HEK293 (cell line): ENCODE data around the gene LRRC52.

ENCODE experiments used
- CTCF ChIA-PET: fragments of 350-600 bp; formaldehyde crosslinking; extraction: SDS; loops from one replicate; lab custom pipeline; 2021; ENCODE audit warnings: antibody characterized with exemption; lab: Yijun Ruan, JAX
- POLR2A ChIA-PET: fragments of 300-600 bp; formaldehyde crosslinking; extraction: SDS; loops from one replicate; lab custom pipeline; 2020; ENCODE audit warnings: antibody characterized with exemption, inconsistent platforms; lab: Yijun Ruan, JAX
- H3K27ac ChIP-seq: fragments of 200-500 bp; sonication (Bioruptor generic); 2 replicates; pipeline ENCODE4 v1.5.1; 2014; ENCODE audit warnings: low read depth, low read length, control low read depth, inconsistent platforms; ENCODE audit errors: extremely low read depth
- H3K36me3 ChIP-seq, 2 experiments: fragments of 200-500 bp in 1 of 2; sonication (Bioruptor generic) in 1 of 2; 1 replicate in 1 of 2; 2 replicates in 1 of 2; pipeline ENCODE4 v1.5.1; 2014 to 2017; ENCODE audit warnings: inconsistent platforms in 2 of 2, low read length in 2 of 2; ENCODE audit not compliant: control insufficient read depth in 2 of 2, insufficient read depth in 1 of 2
- H3K4me1 ChIP-seq: fragments of 200-500 bp; sonication (Bioruptor generic); 2 replicates; pipeline ENCODE4 v1.5.1; 2014; ENCODE audit warnings: mild to moderate bottlenecking, low read length, inconsistent platforms; ENCODE audit not compliant: control insufficient read depth, insufficient read depth
- H3K4me3 ChIP-seq: 2 replicates; pipeline ENCODE4 v1.5.1; 2011; ENCODE audit warnings: low read depth, mild to moderate bottlenecking, control low read depth, low read length, moderate library complexity
- H3K9me3 ChIP-seq: fragments of 200-500 bp; sonication (Bioruptor generic); 2 replicates; pipeline ENCODE4 v1.5.1; 2014; ENCODE audit warnings: low read depth, low read length, inconsistent platforms; ENCODE audit not compliant: control insufficient read depth, insufficient read depth
- EGR2 ChIP-seq: fragments of 450-650 bp; formaldehyde crosslinking; IDR thresholded peaks from 2 replicates; pipeline ENCODE4 v1.5.1; 2016; ENCODE audit warnings: low read depth, missing biosample characterization, missing genetic modification characterization
- GLIS1 ChIP-seq: fragments of 450-650 bp; formaldehyde crosslinking; IDR thresholded peaks from 2 replicates; pipeline ENCODE4 v1.5.1; 2016; ENCODE audit warnings: missing biosample characterization, missing genetic modification characterization
- GLIS2 ChIP-seq: fragments of 450-650 bp; formaldehyde crosslinking; IDR thresholded peaks from 2 replicates; pipeline ENCODE4 v1.5.1; 2016; ENCODE audit warnings: missing biosample characterization, missing genetic modification characterization
- KLF16 ChIP-seq: fragments of 450-650 bp; formaldehyde crosslinking; IDR thresholded peaks from 2 replicates; pipeline ENCODE4 v1.5.1; 2017; ENCODE audit warnings: missing biosample characterization, missing genetic modification characterization
- KLF7 ChIP-seq: fragments of 450-650 bp; formaldehyde crosslinking; IDR thresholded peaks from 2 replicates; pipeline ENCODE4 v1.5.1; 2016; ENCODE audit warnings: missing biosample characterization, missing genetic modification characterization, borderline replicate concordance
- PRDM1 ChIP-seq: fragments of 450-650 bp; formaldehyde crosslinking; IDR thresholded peaks from 2 replicates; pipeline ENCODE4; 2016; ENCODE audit warnings: missing biosample characterization, missing genetic modification characterization
- SP7 ChIP-seq: fragments of 450-650 bp; formaldehyde crosslinking; IDR thresholded peaks from 2 replicates; pipeline ENCODE4 v1.5.1; 2016; ENCODE audit warnings: missing biosample characterization, missing genetic modification characterization
- ZNF140 ChIP-seq: fragments of 450-650 bp; formaldehyde crosslinking; IDR thresholded peaks from 2 replicates; pipeline ENCODE4 v1.5.1; 2016; ENCODE audit warnings: missing biosample characterization, missing genetic modification characterization
- ZNF19 ChIP-seq: fragments of 450-650 bp; formaldehyde crosslinking; IDR thresholded peaks from 2 replicates; pipeline ENCODE4; 2016; ENCODE audit warnings: missing biosample characterization, missing genetic modification characterization, low read depth
- ZNF223 ChIP-seq: fragments of 450-650 bp; formaldehyde crosslinking; IDR thresholded peaks from 2 replicates; pipeline ENCODE4 v1.5.1; 2016; ENCODE audit warnings: missing biosample characterization, missing genetic modification characterization
- ZNF266 ChIP-seq: fragments of 450-650 bp; formaldehyde crosslinking; IDR thresholded peaks from 2 replicates; pipeline ENCODE4 v1.5.1; 2016; ENCODE audit warnings: missing biosample characterization, missing genetic modification characterization, low read depth
- ZNF335 ChIP-seq: fragments of 450-650 bp; formaldehyde crosslinking; conservative IDR thresholded peaks from 2 replicates; pipeline ENCODE4 v1.5.1; 2016; ENCODE audit warnings: missing biosample characterization, missing genetic modification characterization
- ZNF37A ChIP-seq: fragments of 450-650 bp; IDR thresholded peaks from 2 replicates; pipeline ENCODE4 v1.5.1; 2018; ENCODE audit warnings: missing biosample characterization, missing genetic modification characterization
- ZNF394 ChIP-seq: fragments of 450-650 bp; formaldehyde crosslinking; IDR thresholded peaks from 2 replicates; pipeline ENCODE4 v1.5.1; 2016; ENCODE audit warnings: missing biosample characterization, missing genetic modification characterization, mild to moderate bottlenecking, moderate library complexity, borderline replicate concordance
- ZNF433 ChIP-seq: fragments of 450-650 bp; formaldehyde crosslinking; IDR thresholded peaks from 2 replicates; pipeline ENCODE4 v1.5.1; 2016; ENCODE audit warnings: missing biosample characterization, missing genetic modification characterization, low read depth
- ZNF530 ChIP-seq: fragments of 450-650 bp; formaldehyde crosslinking; IDR thresholded peaks from 2 replicates; pipeline ENCODE4 v1.5.1; 2016; ENCODE audit warnings: low read depth, missing biosample characterization, missing genetic modification characterization
- ZNF600 ChIP-seq: fragments of 450-650 bp; formaldehyde crosslinking; IDR thresholded peaks from 2 replicates; pipeline ENCODE4 v1.5.1; 2016; ENCODE audit warnings: missing biosample characterization, missing genetic modification characterization
- ZNF624 ChIP-seq: fragments of 450-650 bp; formaldehyde crosslinking; IDR thresholded peaks from 2 replicates; pipeline ENCODE4 v1.5.1; 2017; ENCODE audit warnings: missing biosample characterization, missing genetic modification characterization
- ZNF658 ChIP-seq: fragments of 450-650 bp; formaldehyde crosslinking; IDR thresholded peaks from 2 replicates; pipeline ENCODE4; 2016; ENCODE audit warnings: missing biosample characterization, missing genetic modification characterization
- ZNF660 ChIP-seq: fragments of 450-650 bp; IDR thresholded peaks from 2 replicates; pipeline ENCODE4 v1.5.1; 2018; ENCODE audit warnings: missing biosample characterization, mild to moderate bottlenecking, missing genetic modification characterization
- ZNF670 ChIP-seq: fragments of 450-650 bp; formaldehyde crosslinking; IDR thresholded peaks from 2 replicates; pipeline ENCODE4 v1.5.1; 2016; ENCODE audit warnings: missing biosample characterization, missing genetic modification characterization, low read depth
- ZNF785 ChIP-seq: fragments of 450-650 bp; formaldehyde crosslinking; IDR thresholded peaks from 2 replicates; pipeline ENCODE4 v1.5.1; 2016; ENCODE audit warnings: missing biosample characterization, missing genetic modification characterization
- TF ChIP-seq, protein P1 (sequence below): fragments of 450-650 bp; formaldehyde crosslinking; IDR thresholded peaks from 2 replicates; pipeline ENCODE4 v1.5.1; 2016; ENCODE audit warnings: missing biosample characterization, missing genetic modification characterization
- TF ChIP-seq, protein P2 (sequence below): fragments of 450-650 bp; formaldehyde crosslinking; IDR thresholded peaks from 2 replicates; pipeline ENCODE4 v1.5.1; 2017; ENCODE audit warnings: missing biosample characterization, missing genetic modification characterization
- TF ChIP-seq, protein P3 (sequence below): fragments of 450-650 bp; IDR thresholded peaks from 2 replicates; pipeline ENCODE4 v1.5.1; 2018; ENCODE audit warnings: missing biosample characterization, missing genetic modification characterization
- TF ChIP-seq, protein P4 (sequence below): fragments of 450-650 bp; formaldehyde crosslinking; IDR thresholded peaks from 2 replicates; pipeline ENCODE4 v1.5.1; 2016; ENCODE audit warnings: missing biosample characterization, missing genetic modification characterization

Gene LRRC52

DNA sequence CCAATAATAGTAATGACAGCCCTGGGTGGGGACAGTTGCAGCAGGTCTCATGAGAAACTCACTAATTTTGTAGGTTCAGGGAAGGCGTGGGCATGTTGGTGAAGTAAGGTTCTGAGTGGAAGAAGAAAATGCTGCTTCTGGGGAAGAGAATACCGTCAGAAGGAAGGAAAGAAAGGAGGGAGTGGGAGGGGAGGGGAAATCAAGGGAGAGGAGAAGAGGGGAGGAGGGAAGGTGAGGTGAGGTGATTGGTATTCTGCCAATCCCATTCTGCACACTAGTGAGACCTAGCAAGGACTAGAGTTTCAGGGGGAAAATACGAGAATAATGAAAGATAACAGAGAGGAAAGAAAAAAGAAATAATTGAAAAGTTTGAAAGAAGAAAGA, 54.9 kb downstream of the LRRC52 start (continued):
- TF ChIP-seq ZNF335 (tag by site-specific recombination) (0 out of 2 replicates have a peak, but pooled peaks have one; percentile 1), ZNF37A (no peak), GLIS2 (tag by site-specific recombination) (no peak), PRDM1 (tag by site-specific recombination) (peak; percentile 94), ZNF530 (no peak), ZNF140 (tag by site-specific recombination) (no peak), ZNF394 (tag by site-specific recombination) (no peak), GLIS1 (no peak), ZNF266 (0 out of 2 replicates have a peak, but pooled peaks have one; percentile 8)
- TF ChIP-seq, protein P1, sequence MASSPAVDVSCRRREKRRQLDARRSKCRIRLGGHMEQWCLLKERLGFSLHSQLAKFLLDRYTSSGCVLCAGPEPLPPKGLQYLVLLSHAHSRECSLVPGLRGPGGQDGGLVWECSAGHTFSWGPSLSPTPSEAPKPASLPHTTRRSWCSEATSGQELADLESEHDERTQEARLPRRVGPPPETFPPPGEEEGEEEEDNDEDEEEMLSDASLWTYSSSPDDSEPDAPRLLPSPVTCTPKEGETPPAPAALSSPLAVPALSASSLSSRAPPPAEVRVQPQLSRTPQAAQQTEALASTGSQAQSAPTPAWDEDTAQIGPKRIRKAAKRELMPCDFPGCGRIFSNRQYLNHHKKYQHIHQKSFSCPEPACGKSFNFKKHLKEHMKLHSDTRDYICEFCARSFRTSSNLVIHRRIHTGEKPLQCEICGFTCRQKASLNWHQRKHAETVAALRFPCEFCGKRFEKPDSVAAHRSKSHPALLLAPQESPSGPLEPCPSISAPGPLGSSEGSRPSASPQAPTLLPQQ (tag by site-specific recombination), result peak; percentile 31; the same call in 1 of the 2 replicates

DNA sequence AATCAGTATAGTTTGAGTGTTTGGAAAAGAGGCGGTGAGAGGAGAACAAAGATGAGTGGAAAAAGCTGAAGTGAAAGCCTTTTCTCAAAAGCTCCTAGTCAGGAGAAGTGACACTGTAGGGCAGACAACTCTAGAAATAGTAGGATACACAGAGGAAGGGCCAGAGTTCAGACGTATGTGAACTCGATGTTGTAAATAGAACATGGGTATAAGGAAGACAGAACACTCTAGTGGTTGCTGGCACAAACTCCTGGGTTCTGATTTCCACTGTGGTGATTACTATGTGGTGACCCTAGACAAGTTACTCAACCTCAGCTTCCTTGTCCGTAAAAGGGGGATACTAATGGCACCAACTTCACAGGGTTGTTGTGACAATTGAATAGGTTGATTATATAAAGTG, 57.0 kb downstream of the LRRC52 start:
- H3K4me3 ChIP-seq, result no peak overlapping the region
- no peaks in the 10 kb centered on the region for H3K9me3 ChIP-seq
- ChIA-PET CTCF (interaction anchor here (0.5 to 5.5 kb wide), 30 partner anchors 8 to 1258 kb away, joined by 3 to 75 read pairs (median 4); no protein-coding TSS in a partner anchor), POLR2A (interaction anchor here (0.6 kb wide), 1 partner anchor 222 kb away, joined by 3 read pairs; no protein-coding TSS in a partner anchor)
- H3K27ac ChIP-seq, result no peak overlapping the region
- H3K36me3 ChIP-seq, result no peaks in the 10 kb centered on the region
- H3K4me1 ChIP-seq, result no peaks in the 10 kb centered on the region
- TF ChIP-seq ZNF660 (tag by site-specific recombination), result no peak
- no peak for TF ChIP-seq PRDM1 (tag by site-specific recombination)
- TF ChIP-seq ZNF19 (tag by site-specific recombination), result no peak
- no peak for TF ChIP-seq ZNF223
- TF ChIP-seq EGR2 (tag by site-specific recombination), result no peak
- no peak for TF ChIP-seq ZNF670 (tag by site-specific recombination)
- no peak for TF ChIP-seq ZNF600 (tag by site-specific recombination)
- TF ChIP-seq ZNF658 (tag by site-specific recombination), result no peak
- TF ChIP-seq, protein P2, sequence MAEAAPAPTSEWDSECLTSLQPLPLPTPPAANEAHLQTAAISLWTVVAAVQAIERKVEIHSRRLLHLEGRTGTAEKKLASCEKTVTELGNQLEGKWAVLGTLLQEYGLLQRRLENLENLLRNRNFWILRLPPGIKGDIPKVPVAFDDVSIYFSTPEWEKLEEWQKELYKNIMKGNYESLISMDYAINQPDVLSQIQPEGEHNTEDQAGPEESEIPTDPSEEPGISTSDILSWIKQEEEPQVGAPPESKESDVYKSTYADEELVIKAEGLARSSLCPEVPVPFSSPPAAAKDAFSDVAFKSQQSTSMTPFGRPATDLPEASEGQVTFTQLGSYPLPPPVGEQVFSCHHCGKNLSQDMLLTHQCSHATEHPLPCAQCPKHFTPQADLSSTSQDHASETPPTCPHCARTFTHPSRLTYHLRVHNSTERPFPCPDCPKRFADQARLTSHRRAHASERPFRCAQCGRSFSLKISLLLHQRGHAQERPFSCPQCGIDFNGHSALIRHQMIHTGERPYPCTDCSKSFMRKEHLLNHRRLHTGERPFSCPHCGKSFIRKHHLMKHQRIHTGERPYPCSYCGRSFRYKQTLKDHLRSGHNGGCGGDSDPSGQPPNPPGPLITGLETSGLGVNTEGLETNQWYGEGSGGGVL (tag by site-specific recombination), result no peak
- TF ChIP-seq SP7 (tag by site-specific recombination), result no peak
- TF ChIP-seq ZNF624 (tag by site-specific recombination), result no peak
- no peak for TF ChIP-seq KLF7 (tag by site-specific recombination)

DNA sequence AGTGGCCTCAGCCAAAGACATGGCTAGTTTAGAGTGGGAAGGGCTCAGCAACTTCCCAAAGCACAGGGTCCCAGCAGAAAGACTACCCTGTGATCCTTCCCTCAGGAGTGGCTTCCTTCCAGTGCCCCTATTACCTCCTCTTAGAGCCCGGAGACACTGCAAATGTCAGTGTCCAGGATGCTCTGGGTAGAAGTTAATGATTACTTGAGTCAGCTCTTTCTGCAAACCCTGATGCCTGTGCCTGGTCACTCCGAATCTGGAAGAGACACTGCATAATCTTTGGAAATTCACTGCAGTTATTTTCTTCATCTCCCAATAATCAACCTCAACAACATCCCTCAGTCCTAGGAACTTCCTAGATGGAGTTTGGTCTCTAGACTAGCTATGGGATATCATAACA, 60.0 kb downstream of the LRRC52 start:
- ChIA-PET CTCF (interaction anchor here (5.5 kb wide), 1 partner anchor 311 kb away, joined by 75 read pairs; no protein-coding TSS in a partner anchor), POLR2A (no interaction called here)
- H3K4me3 ChIP-seq, result no peak overlapping the region
- no peaks in the 10 kb centered on the region for H3K9me3 ChIP-seq
- TF ChIP-seq, protein P3, sequence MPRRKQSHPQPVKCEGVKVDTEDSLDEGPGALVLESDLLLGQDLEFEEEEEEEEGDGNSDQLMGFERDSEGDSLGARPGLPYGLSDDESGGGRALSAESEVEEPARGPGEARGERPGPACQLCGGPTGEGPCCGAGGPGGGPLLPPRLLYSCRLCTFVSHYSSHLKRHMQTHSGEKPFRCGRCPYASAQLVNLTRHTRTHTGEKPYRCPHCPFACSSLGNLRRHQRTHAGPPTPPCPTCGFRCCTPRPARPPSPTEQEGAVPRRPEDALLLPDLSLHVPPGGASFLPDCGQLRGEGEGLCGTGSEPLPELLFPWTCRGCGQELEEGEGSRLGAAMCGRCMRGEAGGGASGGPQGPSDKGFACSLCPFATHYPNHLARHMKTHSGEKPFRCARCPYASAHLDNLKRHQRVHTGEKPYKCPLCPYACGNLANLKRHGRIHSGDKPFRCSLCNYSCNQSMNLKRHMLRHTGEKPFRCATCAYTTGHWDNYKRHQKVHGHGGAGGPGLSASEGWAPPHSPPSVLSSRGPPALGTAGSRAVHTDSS (tag by site-specific recombination), result no peak
- TF ChIP-seq, protein P4, sequence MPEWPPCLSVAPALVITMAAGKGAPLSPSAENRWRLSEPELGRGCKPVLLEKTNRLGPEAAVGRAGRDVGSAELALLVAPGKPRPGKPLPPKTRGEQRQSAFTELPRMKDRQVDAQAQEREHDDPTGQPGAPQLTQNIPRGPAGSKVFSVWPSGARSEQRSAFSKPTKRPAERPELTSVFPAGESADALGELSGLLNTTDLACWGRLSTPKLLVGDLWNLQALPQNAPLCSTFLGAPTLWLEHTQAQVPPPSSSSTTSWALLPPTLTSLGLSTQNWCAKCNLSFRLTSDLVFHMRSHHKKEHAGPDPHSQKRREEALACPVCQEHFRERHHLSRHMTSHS (tag by site-specific recombination), result no peak
- TF ChIP-seq ZNF785 (tag by site-specific recombination) (no peak), ZNF19 (tag by site-specific recombination) (no peak), ZNF433 (tag by site-specific recombination) (no peak), KLF16 (tag by site-specific recombination) (no peak)
- H3K36me3 ChIP-seq, result no peaks in the 10 kb centered on the region
- H3K27ac ChIP-seq, result no peak overlapping the region
- H3K4me1 ChIP-seq, result no peaks in the 10 kb centered on the region
